HepG2 (cell line): ENCODE data around the gene PMM2. TPM values are rescaled to one million over a fixed set of nuclear protein-coding genes. Genes with fewer than 3 reads are reported as not detected.

Experiments used
- CREM ChIP-seq, 2 experiments: sonication (generic) in 1 of 2; formaldehyde crosslinking in 1 of 2; IDR thresholded peaks; 2 replicates each; pipeline versions ENCODE4 v1.4.0 to v1.6.1; 2016 to 2020; ENCODE audit warnings: antibody characterized with exemption in 1 of 2, mild to moderate bottlenecking in 1 of 2, missing genetic modification reagents in 1 of 2
- ETV6 ChIP-seq: sonication (generic); formaldehyde crosslinking; conservative IDR thresholded peaks from 2 replicates; pipeline ENCODE4 v1.4.0; 2020; ENCODE audit warnings: missing genetic modification reagents
- HNF4G ChIP-seq, 2 experiments: sonication (generic) in 1 of 2; formaldehyde crosslinking in 1 of 2; IDR thresholded peaks; 2 replicates each; pipeline versions ENCODE4 v1.4.0 to v1.6.1; 2011 to 2020; ENCODE audit warnings: borderline replicate concordance in 2 of 2, low read depth in 2 of 2, mild to moderate bottlenecking in 2 of 2, low read length in 1 of 2, missing genetic modification reagents in 1 of 2, moderate library complexity in 1 of 2
- KLF16 ChIP-seq, 2 experiments: sonication (generic) in 1 of 2; formaldehyde crosslinking in 1 of 2; IDR thresholded peaks; 2 replicates each; pipeline versions ENCODE4 v1.6.1 to v1.8.0; 2016 to 2023; ENCODE audit warnings: missing genetic modification reagents in 2 of 2, missing compliant biosample characterization in 1 of 2
- MAFK ChIP-seq, 2 experiments: IDR thresholded peaks in 1 of 2; conservative IDR thresholded peaks in 1 of 2; 2 replicates each; pipeline ENCODE4 v1.6.1; 2011; ENCODE audit warnings: improper control_type of control experiment in 2 of 2, low read length in 2 of 2
- MAZ ChIP-seq, 2 experiments: sonication (generic) in 1 of 2; formaldehyde crosslinking in 1 of 2; IDR thresholded peaks; 2 replicates each; pipeline versions ENCODE4 v1.5.0 to v1.6.1; 2012 to 2020; ENCODE audit warnings: low read depth in 2 of 2, mild to moderate bottlenecking in 2 of 2, borderline replicate concordance in 1 of 2, improper control_type of control experiment in 1 of 2, low read length in 1 of 2, missing genetic modification reagents in 1 of 2, moderate library complexity in 1 of 2
- NFE2L1 ChIP-seq: sonication (generic); formaldehyde crosslinking; IDR thresholded peaks from 2 replicates; pipeline ENCODE4 v1.4.0; 2020; ENCODE audit warnings: missing genetic modification reagents, mild to moderate bottlenecking, borderline replicate concordance
- PHF5A ChIP-seq: IDR thresholded peaks from one replicate; pipeline ENCODE4 v1.6.1; 2018; ENCODE audit warnings: low read depth, missing genetic modification reagents; ENCODE audit not compliant: unreplicated experiment
- SAFB2 ChIP-seq: sonication (generic); formaldehyde crosslinking; IDR thresholded peaks from 2 replicates; pipeline ENCODE4 v1.5.1; 2020; ENCODE audit warnings: missing genetic modification reagents, low read depth, mild to moderate bottlenecking, borderline replicate concordance
- ZFY ChIP-seq: sonication (generic); formaldehyde crosslinking; IDR thresholded peaks from 2 replicates; pipeline ENCODE4 v1.4.0; 2020; ENCODE audit warnings: missing genetic modification reagents
- ZNF207 ChIP-seq: fragments of 450-650 bp; IDR thresholded peaks from 2 replicates; pipeline ENCODE4 v1.6.1; 2016; ENCODE audit warnings: antibody characterized with exemption, borderline replicate concordance
- ZNF382 ChIP-seq: sonication (generic); formaldehyde crosslinking; IDR thresholded peaks from 2 replicates; pipeline ENCODE4 v1.5.0; 2020; ENCODE audit warnings: missing genetic modification reagents, mild to moderate bottlenecking, borderline replicate concordance
- ZNF441 ChIP-seq: sonication (generic); formaldehyde crosslinking; IDR thresholded peaks from 2 replicates; pipeline ENCODE4 v1.7.0; 2021; ENCODE audit warnings: missing genetic modification reagents, borderline replicate concordance
- ZNF629 ChIP-seq: sonication (generic); formaldehyde crosslinking; conservative IDR thresholded peaks from 2 replicates; pipeline ENCODE4 v1.5.0; 2020; ENCODE audit warnings: missing genetic modification reagents
- polyA plus RNA-seq, 8 experiments: library from polyadenylated mRNA; depleted of rRNA in 3 of 8; stranded (reverse) in 7 of 8; unstranded in 1 of 8; fragments of >200 nt; fragmentation: Illumina TruSeq in 4 of 8; extraction: Trizol in 4 of 8; gene quantifications; 2 replicates each; pipeline versions ENCODE4 v1.2.1 to v1.2.3, GENCODE V29; 2011 to 2016; ENCODE audit warnings: low read depth in 4 of 8, missing spikeins in 1 of 8, mixed read lengths in 1 of 8; ENCODE audit not compliant: insufficient read depth in 1 of 8
- total RNA-seq, 5 experiments: library from RNA; depleted of rRNA; stranded (reverse); fragments of >200 nt; fragmentation: Illumina TruSeq; extraction: Trizol; gene quantifications; 2 replicates each; pipeline ENCODE4 v1.2.3, GENCODE V29; 2016; ENCODE audit warnings: low read depth in 1 of 5
- TF ChIP-seq, protein P1 (sequence below): sonication (generic); formaldehyde crosslinking; IDR thresholded peaks from 2 replicates; pipeline ENCODE4 v1.8.0; 2023; ENCODE audit warnings: mild to moderate bottlenecking, missing genetic modification reagents
- TF ChIP-seq, protein P2 (sequence below): sonication (generic); formaldehyde crosslinking; IDR thresholded peaks from 2 replicates; pipeline ENCODE4 v1.5.1; 2020; ENCODE audit warnings: missing genetic modification reagents, mild to moderate bottlenecking, borderline replicate concordance
- TF ChIP-seq, protein P3 (sequence below): IDR thresholded peaks from 2 replicates; pipeline ENCODE4 v1.6.1; 2016; ENCODE audit warnings: missing compliant biosample characterization, missing genetic modification reagents, borderline replicate concordance
- TF ChIP-seq, protein P4 (sequence below): sonication (generic); formaldehyde crosslinking; IDR thresholded peaks from 2 replicates; pipeline ENCODE4 v1.4.0; 2020; ENCODE audit warnings: missing genetic modification reagents

The PMM2 gene
- total and polyA plus RNA-seq, 2 of the 13 experiments (the other 11 are each of a cell fraction or from before 2014, with no cell fraction given), result 52.2 to 93.7 TPM

DNA sequence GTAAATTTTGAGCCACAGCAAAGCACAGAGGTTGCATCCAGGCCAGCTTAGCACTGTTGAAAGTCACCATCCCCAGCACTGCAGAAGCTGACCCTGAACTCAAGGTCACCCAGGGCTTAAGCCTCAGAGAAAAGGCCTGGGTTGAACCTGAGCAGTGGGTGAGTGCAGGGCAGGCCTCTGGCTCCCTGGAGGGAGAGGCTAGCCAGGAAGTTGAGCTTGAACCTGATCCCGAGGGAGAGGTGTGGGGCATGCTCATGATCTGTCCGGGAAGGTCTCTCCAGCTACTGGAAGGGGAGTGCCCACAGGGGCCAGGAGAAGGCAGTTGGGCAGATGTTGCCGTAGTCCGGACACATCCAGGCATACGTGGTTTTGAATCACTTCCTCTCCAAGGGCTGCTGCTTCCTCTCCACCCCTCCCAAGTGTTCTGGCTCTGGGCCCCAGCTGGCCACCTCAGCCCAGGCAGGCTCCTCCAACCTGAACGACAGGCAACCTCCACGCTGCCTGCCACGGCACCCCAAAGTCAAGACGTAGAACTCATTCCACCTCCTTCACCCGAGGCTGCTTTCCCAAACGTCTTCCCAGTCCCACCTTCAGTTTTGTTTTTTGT lies 52.7 kb downstream of the PMM2 start (continued):
- TF ChIP-seq ZNF629 (CRISPR knock-in tag), result peak; percentile 89
- TF ChIP-seq, protein P1, sequence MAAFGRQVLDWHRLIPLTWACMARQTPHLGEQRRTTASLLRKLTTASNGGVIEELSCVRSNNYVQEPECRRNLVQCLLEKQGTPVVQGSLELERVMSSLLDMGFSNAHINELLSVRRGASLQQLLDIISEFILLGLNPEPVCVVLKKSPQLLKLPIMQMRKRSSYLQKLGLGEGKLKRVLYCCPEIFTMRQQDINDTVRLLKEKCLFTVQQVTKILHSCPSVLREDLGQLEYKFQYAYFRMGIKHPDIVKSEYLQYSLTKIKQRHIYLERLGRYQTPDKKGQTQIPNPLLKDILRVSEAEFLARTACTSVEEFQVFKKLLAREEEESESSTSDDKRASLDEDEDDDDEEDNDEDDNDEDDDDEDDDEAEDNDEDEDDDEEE (CRISPR knock-in tag), result no peak; the same call in 1 of the 2 replicates
- peak; percentile 55; the same call in 1 of the 2 replicates for TF ChIP-seq NFE2L1 (CRISPR knock-in tag)
- TF ChIP-seq ZNF207, result no peak
- TF ChIP-seq MAFK (conservative IDR thresholded peaks at IDR 0.05 in 1 of 2, IDR thresholded peaks at IDR 0.05 in 1 of 2; ENCODE audit: low read length in 2 of 2), result no peak; a peak in 2 of 4 replicates
- peak; percentile 89 for TF ChIP-seq ZFY (CRISPR knock-in tag)
- TF ChIP-seq, protein P2, sequence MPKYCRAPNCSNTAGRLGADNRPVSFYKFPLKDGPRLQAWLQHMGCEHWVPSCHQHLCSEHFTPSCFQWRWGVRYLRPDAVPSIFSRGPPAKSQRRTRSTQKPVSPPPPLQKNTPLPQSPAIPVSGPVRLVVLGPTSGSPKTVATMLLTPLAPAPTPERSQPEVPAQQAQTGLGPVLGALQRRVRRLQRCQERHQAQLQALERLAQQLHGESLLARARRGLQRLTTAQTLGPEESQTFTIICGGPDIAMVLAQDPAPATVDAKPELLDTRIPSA (CRISPR knock-in tag), result no peak
- no peak; the same call in 1 of the 2 replicates for TF ChIP-seq ETV6 (CRISPR knock-in tag)
- peak in 1 of 2 experiments; percentile 43; a peak in 1 of 4 replicates for TF ChIP-seq KLF16 (CRISPR knock-in tag; IDR thresholded peaks at IDR 0.05)
- no peak for TF ChIP-seq ZNF382
- TF ChIP-seq CREM (IDR thresholded peaks at IDR 0.05), result peak; percentile 59; the same call in 1 of the 2 replicates
- no peak for TF ChIP-seq CREM (CRISPR knock-in tag; IDR thresholded peaks at IDR 0.05)
- 0 out of 2 replicates have a peak, but pooled peaks have one; percentile 16 for TF ChIP-seq MAZ (IDR thresholded peaks at IDR 0.05; ENCODE audit: borderline replicate concordance, low read depth, low read length)
- TF ChIP-seq MAZ (CRISPR knock-in tag; IDR thresholded peaks at IDR 0.05; ENCODE audit: low read depth), result peak; percentile 87
- peak; percentile 74; the same call in 1 of the 2 replicates for TF ChIP-seq SAFB2
- TF ChIP-seq, protein P3, sequence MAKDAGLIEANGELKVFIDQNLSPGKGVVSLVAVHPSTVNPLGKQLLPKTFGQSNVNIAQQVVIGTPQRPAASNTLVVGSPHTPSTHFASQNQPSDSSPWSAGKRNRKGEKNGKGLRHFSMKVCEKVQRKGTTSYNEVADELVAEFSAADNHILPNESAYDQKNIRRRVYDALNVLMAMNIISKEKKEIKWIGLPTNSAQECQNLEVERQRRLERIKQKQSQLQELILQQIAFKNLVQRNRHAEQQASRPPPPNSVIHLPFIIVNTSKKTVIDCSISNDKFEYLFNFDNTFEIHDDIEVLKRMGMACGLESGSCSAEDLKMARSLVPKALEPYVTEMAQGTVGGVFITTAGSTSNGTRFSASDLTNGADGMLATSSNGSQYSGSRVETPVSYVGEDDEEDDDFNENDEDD, result peak; percentile 50; the same call in 1 of the 2 replicates
- TF ChIP-seq HNF4G (IDR thresholded peaks at IDR 0.05; ENCODE audit: borderline replicate concordance, low read depth, low read length), result 0 out of 2 replicates have a peak, but pooled peaks have one; percentile 37
- TF ChIP-seq HNF4G (CRISPR knock-in tag; IDR thresholded peaks at IDR 0.05; ENCODE audit: borderline replicate concordance, low read depth), result 0 out of 2 replicates have a peak, but pooled peaks have one; percentile 14
- peak; percentile 97 for TF ChIP-seq PHF5A
- TF ChIP-seq, protein P4, sequence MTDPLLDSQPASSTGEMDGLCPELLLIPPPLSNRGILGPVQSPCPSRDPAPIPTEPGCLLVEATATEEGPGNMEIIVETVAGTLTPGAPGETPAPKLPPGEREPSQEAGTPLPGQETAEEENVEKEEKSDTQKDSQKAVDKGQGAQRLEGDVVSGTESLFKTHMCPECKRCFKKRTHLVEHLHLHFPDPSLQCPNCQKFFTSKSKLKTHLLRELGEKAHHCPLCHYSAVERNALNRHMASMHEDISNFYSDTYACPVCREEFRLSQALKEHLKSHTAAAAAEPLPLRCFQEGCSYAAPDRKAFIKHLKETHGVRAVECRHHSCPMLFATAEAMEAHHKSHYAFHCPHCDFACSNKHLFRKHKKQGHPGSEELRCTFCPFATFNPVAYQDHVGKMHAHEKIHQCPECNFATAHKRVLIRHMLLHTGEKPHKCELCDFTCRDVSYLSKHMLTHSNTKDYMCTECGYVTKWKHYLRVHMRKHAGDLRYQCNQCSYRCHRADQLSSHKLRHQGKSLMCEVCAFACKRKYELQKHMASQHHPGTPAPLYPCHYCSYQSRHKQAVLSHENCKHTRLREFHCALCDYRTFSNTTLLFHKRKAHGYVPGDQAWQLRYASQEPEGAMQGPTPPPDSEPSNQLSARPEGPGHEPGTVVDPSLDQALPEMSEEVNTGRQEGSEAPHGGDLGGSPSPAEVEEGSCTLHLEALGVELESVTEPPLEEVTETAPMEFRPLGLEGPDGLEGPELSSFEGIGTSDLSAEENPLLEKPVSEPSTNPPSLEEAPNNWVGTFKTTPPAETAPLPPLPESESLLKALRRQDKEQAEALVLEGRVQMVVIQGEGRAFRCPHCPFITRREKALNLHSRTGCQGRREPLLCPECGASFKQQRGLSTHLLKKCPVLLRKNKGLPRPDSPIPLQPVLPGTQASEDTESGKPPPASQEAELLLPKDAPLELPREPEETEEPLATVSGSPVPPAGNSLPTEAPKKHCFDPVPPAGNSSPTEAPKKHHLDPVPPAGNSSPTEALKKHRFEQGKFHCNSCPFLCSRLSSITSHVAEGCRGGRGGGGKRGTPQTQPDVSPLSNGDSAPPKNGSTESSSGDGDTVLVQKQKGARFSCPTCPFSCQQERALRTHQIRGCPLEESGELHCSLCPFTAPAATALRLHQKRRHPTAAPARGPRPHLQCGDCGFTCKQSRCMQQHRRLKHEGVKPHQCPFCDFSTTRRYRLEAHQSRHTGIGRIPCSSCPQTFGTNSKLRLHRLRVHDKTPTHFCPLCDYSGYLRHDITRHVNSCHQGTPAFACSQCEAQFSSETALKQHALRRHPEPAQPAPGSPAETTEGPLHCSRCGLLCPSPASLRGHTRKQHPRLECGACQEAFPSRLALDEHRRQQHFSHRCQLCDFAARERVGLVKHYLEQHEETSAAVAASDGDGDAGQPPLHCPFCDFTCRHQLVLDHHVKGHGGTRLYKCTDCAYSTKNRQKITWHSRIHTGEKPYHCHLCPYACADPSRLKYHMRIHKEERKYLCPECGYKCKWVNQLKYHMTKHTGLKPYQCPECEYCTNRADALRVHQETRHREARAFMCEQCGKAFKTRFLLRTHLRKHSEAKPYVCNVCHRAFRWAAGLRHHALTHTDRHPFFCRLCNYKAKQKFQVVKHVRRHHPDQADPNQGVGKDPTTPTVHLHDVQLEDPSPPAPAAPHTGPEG (CRISPR knock-in tag), result peak; percentile 81
- peak; percentile 85; the same call in 1 of the 2 replicates for TF ChIP-seq ZNF441 (CRISPR knock-in tag)
